ENCODE data around the gene LY86. TPM values are rescaled to one million over a fixed set of nuclear protein-coding genes. Genes with fewer than 3 reads are reported as not detected.
A peak's percentile ranks its signal among the peaks of the same experiment; 100 is the strongest.

LY86 gene
- total and polyA plus RNA-seq, 2 of the 13 experiments (the other 11 are each of a cell fraction or from before 2014, with no cell fraction given) = not detected

DNA sequence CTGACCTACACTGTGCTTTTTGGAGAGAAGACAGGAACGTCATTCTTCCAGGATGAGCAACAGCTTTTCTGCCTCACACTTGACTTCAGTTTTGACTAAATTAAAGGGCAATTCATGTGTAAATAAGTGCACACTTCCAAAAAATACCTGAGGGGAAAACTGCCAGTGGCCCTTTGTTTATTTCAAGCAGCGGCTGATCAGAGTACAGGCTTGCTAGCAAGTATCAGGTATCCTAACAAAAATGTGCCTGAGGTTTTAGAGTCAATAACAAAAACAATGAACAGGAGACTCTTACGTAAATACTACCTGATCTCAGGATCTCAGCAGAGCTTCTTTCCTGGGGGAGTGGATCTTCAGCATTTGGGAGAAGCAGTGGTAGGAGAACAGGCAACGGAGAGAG lies 12.4 kb downstream of the LY86 start:
- H3K27me3 ChIP-seq (ENCODE audit: control insufficient read depth in 1 of 2, insufficient read depth in 2 of 2, low read length in 2 of 2) = no peaks in the 10 kb centered on the region; a peak in 1 of 5 replicates
- WGBS (ENCODE audit: low lambda C conversion rate) = 11% methylated on average over 4 of the region's 4 CpGs
- POLR2A ChIA-PET = no interaction called here
- H3K27ac ChIP-seq (ENCODE audit: extremely low read length, insufficient read depth, low read length) = no peak overlapping the region
- H3K4me1 ChIP-seq (ENCODE audit: insufficient read depth, low read length) = peaks cover 6% of the 10 kb centered on the region
- BruUV-seq (replicated peaks) = no TSS peak
- ATAC-seq = no peak
- H2AFZ ChIP-seq (ENCODE audit: low read length) = no peak overlapping the region
- intact Hi-C loops (cut with micrococcal nuclease; ENCODE audit: unreplicated experiment) = no loop called here
- H3K79me2 ChIP-seq (ENCODE audit: insufficient read depth, low read length) = no peaks in the 10 kb centered on the region
- CTCF ChIA-PET (ENCODE audit: low intra/inter-chr PET ratio, low total read pairs) = no interaction called here
- no peak overlapping the region for H3K4me3 ChIP-seq (replicated peaks in 1 of 3; ENCODE audit: insufficient read depth in 1 of 3, low read depth in 2 of 3, low read length in 3 of 3)
- FAIRE-seq = peak; percentile 42
- no peaks in the 10 kb centered on the region for H3K9me3 ChIP-seq (ENCODE audit: low read length)
- DNase-seq (ENCODE audit: low spot score) = peak; percentile 9
- H3K4me2 ChIP-seq (ENCODE audit: low read depth, low read length) = no peak overlapping the region
- H3K9ac ChIP-seq (ENCODE audit: insufficient read depth, low read depth, low read length) = no peak overlapping the region
- H3K36me3 ChIP-seq (replicated peaks in 1 of 2; ENCODE audit: control insufficient read depth in 1 of 2, insufficient read depth in 2 of 2, low read length in 2 of 2) = no peaks in the 10 kb centered on the region
- in situ Hi-C loops (cut with HindIII; ENCODE audit: extremely low pct_ligation_motif_present, low pct_unique_long_range_greater_than_20kb) = no loop called here
- H4K20me1 ChIP-seq (ENCODE audit: insufficient read depth, low read length) = no peaks in the 10 kb centered on the region
- TF ChIP-seq SYNCRIP (IDR thresholded peaks at IDR 0.05; ENCODE audit: insufficient read depth, low read depth, low read length) = no peak
- TF ChIP-seq, protein P1, sequence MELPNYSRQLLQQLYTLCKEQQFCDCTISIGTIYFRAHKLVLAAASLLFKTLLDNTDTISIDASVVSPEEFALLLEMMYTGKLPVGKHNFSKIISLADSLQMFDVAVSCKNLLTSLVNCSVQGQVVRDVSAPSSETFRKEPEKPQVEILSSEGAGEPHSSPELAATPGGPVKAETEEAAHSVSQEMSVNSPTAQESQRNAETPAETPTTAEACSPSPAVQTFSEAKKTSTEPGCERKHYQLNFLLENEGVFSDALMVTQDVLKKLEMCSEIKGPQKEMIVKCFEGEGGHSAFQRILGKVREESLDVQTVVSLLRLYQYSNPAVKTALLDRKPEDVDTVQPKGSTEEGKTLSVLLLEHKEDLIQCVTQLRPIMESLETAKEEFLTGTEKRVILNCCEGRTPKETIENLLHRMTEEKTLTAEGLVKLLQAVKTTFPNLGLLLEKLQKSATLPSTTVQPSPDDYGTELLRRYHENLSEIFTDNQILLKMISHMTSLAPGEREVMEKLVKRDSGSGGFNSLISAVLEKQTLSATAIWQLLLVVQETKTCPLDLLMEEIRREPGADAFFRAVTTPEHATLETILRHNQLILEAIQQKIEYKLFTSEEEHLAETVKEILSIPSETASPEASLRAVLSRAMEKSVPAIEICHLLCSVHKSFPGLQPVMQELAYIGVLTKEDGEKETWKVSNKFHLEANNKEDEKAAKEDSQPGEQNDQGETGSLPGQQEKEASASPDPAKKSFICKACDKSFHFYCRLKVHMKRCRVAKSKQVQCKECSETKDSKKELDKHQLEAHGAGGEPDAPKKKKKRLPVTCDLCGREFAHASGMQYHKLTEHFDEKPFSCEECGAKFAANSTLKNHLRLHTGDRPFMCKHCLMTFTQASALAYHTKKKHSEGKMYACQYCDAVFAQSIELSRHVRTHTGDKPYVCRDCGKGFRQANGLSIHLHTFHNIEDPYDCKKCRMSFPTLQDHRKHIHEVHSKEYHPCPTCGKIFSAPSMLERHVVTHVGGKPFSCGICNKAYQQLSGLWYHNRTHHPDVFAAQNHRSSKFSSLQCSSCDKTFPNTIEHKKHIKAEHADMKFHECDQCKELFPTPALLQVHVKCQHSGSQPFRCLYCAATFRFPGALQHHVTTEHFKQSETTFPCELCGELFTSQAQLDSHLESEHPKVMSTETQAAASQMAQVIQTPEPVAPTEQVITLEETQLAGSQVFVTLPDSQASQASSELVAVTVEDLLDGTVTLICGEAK (IDR thresholded peaks at IDR 0.05) = no peak
- TF ChIP-seq, protein P1 (CRISPR knock-in tag; IDR thresholded peaks at IDR 0.05) = no peak
- TF ChIP-seq, protein P2, sequence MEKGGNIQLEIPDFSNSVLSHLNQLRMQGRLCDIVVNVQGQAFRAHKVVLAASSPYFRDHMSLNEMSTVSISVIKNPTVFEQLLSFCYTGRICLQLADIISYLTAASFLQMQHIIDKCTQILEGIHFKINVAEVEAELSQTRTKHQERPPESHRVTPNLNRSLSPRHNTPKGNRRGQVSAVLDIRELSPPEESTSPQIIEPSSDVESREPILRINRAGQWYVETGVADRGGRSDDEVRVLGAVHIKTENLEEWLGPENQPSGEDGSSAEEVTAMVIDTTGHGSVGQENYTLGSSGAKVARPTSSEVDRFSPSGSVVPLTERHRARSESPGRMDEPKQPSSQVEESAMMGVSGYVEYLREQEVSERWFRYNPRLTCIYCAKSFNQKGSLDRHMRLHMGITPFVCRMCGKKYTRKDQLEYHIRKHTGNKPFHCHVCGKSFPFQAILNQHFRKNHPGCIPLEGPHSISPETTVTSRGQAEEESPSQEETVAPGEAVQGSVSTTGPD (CRISPR knock-in tag; IDR thresholded peaks at IDR 0.05) = no peak
- TF ChIP-seq CHCHD3 (CRISPR knock-in tag; IDR thresholded peaks at IDR 0.05) = no peak
- TF ChIP-seq ZNF446 (CRISPR knock-in tag; IDR thresholded peaks at IDR 0.05) = no peak
- TF ChIP-seq NAIF1 (CRISPR knock-in tag; IDR thresholded peaks at IDR 0.05; ENCODE audit: borderline replicate concordance) = no peak
- no peak for TF ChIP-seq ZNF350 (CRISPR knock-in tag; IDR thresholded peaks at IDR 0.05; ENCODE audit: borderline replicate concordance, low read depth)
- TF ChIP-seq SNAPC5 (CRISPR knock-in tag; IDR thresholded peaks at IDR 0.05; ENCODE audit: borderline replicate concordance) = no peak
- no peak for TF ChIP-seq E2F5 (CRISPR knock-in tag; conservative IDR thresholded peaks at IDR 0.05)
